Measurements from ENCODE around the gene SCGB3A1. TPM values are rescaled to one million over a fixed set of nuclear protein-coding genes. Genes with fewer than 3 reads are reported as not detected.

The SCGB3A1 gene
- total RNA-seq, 2 donors from 2014 or later, result not detected

DNA sequence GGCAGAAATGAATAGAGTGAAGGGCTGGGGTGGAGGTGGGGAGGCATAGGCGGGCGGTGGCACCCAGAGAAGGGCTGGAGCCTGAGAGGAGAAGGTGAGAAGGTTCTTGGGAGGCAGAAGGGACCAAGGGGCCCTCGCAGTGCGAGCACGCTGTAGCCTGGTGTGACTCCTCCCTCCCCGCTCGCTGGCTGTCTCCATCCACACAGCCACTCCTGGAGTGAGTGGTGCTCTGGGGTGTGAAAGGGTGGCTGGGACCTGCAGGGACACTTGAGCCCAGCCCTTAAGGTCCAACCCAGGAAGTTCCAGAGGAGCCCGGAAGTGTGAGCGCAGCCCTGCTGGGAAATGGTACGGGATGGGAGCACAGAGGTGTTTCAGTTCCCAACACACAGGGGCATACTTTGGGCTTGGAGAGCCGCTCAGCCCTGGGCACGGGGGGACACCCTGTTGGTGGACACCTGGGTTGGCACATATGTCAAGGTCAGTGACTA is 9.3 kb upstream of the SCGB3A1 start:
- 77 to 89% methylated on average over 10 to 12 of the region's 12 CpGs for WGBS, 2 donors
- peaks cover 14% of the 10 kb centered on the region for H3K4me1 ChIP-seq
- TF ChIP-seq CTCF (IDR thresholded peaks at IDR 0.05) (no peak), POLR2A (IDR thresholded peaks at IDR 0.05) (no peak)
- ATAC-seq, result no peak
- H3K9me3 ChIP-seq, result no peaks in the 10 kb centered on the region
- intact Hi-C loops (cut with DNase I), result loop anchor here (10.0 kb wide), 1 partner anchor 56 kb away; no protein-coding TSS in a partner anchor
- no peaks in the 10 kb centered on the region for H3K27me3 ChIP-seq
- no peak for DNase-seq
- no peaks in the 10 kb centered on the region for H3K36me3 ChIP-seq (replicated peaks in 1 of 2; ENCODE audit: insufficient read depth in 1 of 2, low read depth in 2 of 2)
- H3K27ac ChIP-seq, result no peak overlapping the region
- H3K4me3 ChIP-seq, result no peak overlapping the region

DNA sequence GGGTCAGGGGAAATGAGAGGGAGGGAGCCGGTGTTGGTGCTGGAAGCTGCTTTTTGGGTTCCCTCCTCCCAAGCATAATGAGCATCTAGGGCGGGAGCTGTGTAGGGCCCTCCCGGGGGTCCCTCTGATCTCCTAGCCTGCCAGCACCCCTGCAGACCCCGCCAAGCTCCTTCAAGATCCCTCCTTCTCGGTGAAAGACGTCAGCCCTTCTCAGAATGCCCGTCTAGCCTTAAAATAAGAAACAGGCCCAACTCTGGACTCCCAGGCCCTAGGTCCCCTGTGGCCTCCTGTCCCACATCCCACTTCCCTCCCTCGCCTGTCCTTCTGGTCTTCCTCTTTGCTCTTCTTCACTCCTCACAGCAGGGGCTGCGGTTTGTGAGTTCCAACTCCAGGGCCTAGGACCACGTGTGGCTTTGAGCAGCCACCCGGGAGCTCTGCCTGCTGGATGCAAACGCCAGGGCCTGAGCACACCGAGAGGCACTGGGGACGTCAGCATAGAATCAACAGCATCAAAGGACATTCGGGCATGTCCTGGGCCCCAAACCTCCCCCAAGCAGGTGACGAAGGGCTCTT is 8.8 kb upstream of the SCGB3A1 start:
- Histone ChIP-seq H3K27me3 (no peaks in the 10 kb centered on the region), H3K9me3 (no peaks in the 10 kb centered on the region), H3K27ac (no peak overlapping the region), H3K4me1 (peaks cover 19% of the 10 kb centered on the region), H3K4me3 (no peak overlapping the region), H3K36me3 (replicated peaks in 1 of 2; ENCODE audit: insufficient read depth in 1 of 2, low read depth in 2 of 2) (no peaks in the 10 kb centered on the region)
- 78 to 82% methylated on average over 13 to 16 of the region's 16 CpGs for WGBS, 2 donors
- TF ChIP-seq CTCF (IDR thresholded peaks at IDR 0.05), result no peak
- no peak for TF ChIP-seq POLR2A (IDR thresholded peaks at IDR 0.05)
- intact Hi-C loops (cut with DNase I), result loop anchor here (10.0 kb wide), 1 partner anchor 55 kb away; no protein-coding TSS in a partner anchor
- ATAC-seq, result no peak
- peak in 1 of 4 donors; percentile 9 for DNase-seq

GRCh38 chr5:180599590-180599914 is 8.3 kb upstream of the SCGB3A1 start:
- no peak for ATAC-seq
- Histone ChIP-seq H3K4me3 (no peak overlapping the region), H3K27ac (no peak overlapping the region), H3K9me3 (no peaks in the 10 kb centered on the region), H3K4me1 (peaks cover 25% of the 10 kb centered on the region), H3K27me3 (no peaks in the 10 kb centered on the region), H3K36me3 (replicated peaks in 1 of 2; ENCODE audit: insufficient read depth in 1 of 2, low read depth in 2 of 2) (no peaks in the 10 kb centered on the region)
- DNase-seq, result peak in 1 of 4 donors; percentile 10
- intact Hi-C loops (cut with DNase I), result no loop called here
- TF ChIP-seq POLR2A (IDR thresholded peaks at IDR 0.05), result no peak
- TF ChIP-seq CTCF (IDR thresholded peaks at IDR 0.05), result no peak
- WGBS, 2 donors, result 82 to 86% methylated on average over 3 to 6 of the region's 6 CpGs

- Histone ChIP-seq H3K27me3 (no peaks in the 10 kb centered on the region), H3K27ac (no peak overlapping the region), H3K4me3 (no peak overlapping the region), H3K9me3 (no peaks in the 10 kb centered on the region), H3K4me1 (peaks cover 26% of the 10 kb centered on the region), H3K36me3 (replicated peaks in 1 of 2; ENCODE audit: insufficient read depth in 1 of 2, low read depth in 2 of 2) (no peaks in the 10 kb centered on the region)
- DNase-seq (no peak), ATAC-seq (no peak)
- 89 to 95% methylated on average over 10 of the region's 16 CpGs for WGBS, 2 donors
- TF ChIP-seq CTCF (IDR thresholded peaks at IDR 0.05), result no peak
- no peak for TF ChIP-seq POLR2A (IDR thresholded peaks at IDR 0.05)
- intact Hi-C loops (cut with DNase I), result no loop called here
These were observed 7.7 kb upstream of the SCGB3A1 start for GRCh38 chr5:180598797-180599589.
